ENCODE data around the gene DPYSL5. TPM values are rescaled to one million over a fixed set of nuclear protein-coding genes. Genes with fewer than 3 reads are reported as not detected.

The DPYSL5 gene
- total RNA-seq, 1 experiment from 2014 or later = not detected

- no peak for DNase-seq
- peaks cover 10% of the 10 kb centered on the region; the same call in 1 of the 2 replicates for H3K27me3 ChIP-seq
- H3K9me3 ChIP-seq = no peaks in the 10 kb centered on the region
- no peaks in the 10 kb centered on the region for H3K36me3 ChIP-seq
- no peak overlapping the region for H3K4me3 ChIP-seq
Observed at GRCh38 chr2:26952374-26952773, 104.4 kb downstream of the DPYSL5 start.

GRCh38 chr2:26954135-26954534, 106.2 kb downstream of the DPYSL5 start:
- DNase-seq = no peak
- H3K4me3 ChIP-seq = no peak overlapping the region
- H3K36me3 ChIP-seq = no peaks in the 10 kb centered on the region
- no peaks in the 10 kb centered on the region for H3K9me3 ChIP-seq
- H3K27me3 ChIP-seq = peaks cover 10% of the 10 kb centered on the region; the same call in 1 of the 2 replicates

- Histone ChIP-seq H3K4me3 (no peak overlapping the region), H3K9me3 (no peaks in the 10 kb centered on the region), H3K27me3 (peaks cover 10% of the 10 kb centered on the region; the same call in 1 of the 2 replicates), H3K36me3 (no peaks in the 10 kb centered on the region)
- no peak for DNase-seq
Observed at GRCh38 chr2:26957041-26957440, 109.1 kb downstream of the DPYSL5 start.

GRCh38 chr2:26957534-26957933, 109.6 kb downstream of the DPYSL5 start:
- peaks cover 10% of the 10 kb centered on the region; the same call in 1 of the 2 replicates for H3K27me3 ChIP-seq
- H3K36me3 ChIP-seq = no peaks in the 10 kb centered on the region
- no peaks in the 10 kb centered on the region for H3K9me3 ChIP-seq
- DNase-seq = no peak
- no peak overlapping the region for H3K4me3 ChIP-seq

GRCh38 chr2:26959331-26959730, 111.4 kb downstream of the DPYSL5 start:
- peaks cover 9% of the 10 kb centered on the region; the same call in 1 of the 2 replicates for H3K27me3 ChIP-seq
- H3K36me3 ChIP-seq = no peaks in the 10 kb centered on the region
- no peak for DNase-seq
- no peaks in the 10 kb centered on the region for H3K9me3 ChIP-seq
- H3K4me3 ChIP-seq = no peak overlapping the region

- Histone ChIP-seq H3K9me3 (no peaks in the 10 kb centered on the region), H3K27me3 (peaks cover 5% of the 10 kb centered on the region; the same call in 1 of the 2 replicates), H3K36me3 (no peaks in the 10 kb centered on the region), H3K4me3 (no peak overlapping the region)
- DNase-seq = no peak
Observed at GRCh38 chr2:26964446-26965130, 116.7 kb downstream of the DPYSL5 start.

- H3K36me3 ChIP-seq = no peaks in the 10 kb centered on the region; the same call in 1 of the 2 replicates
- no peak overlapping the region for H3K4me3 ChIP-seq
- no peak for DNase-seq
- H3K9me3 ChIP-seq = no peaks in the 10 kb centered on the region
- H3K27me3 ChIP-seq = peaks cover 5% of the 10 kb centered on the region; the same call in 1 of the 2 replicates
Observed at GRCh38 chr2:26968001-26968400, 120.1 kb downstream of the DPYSL5 start.

- Histone ChIP-seq H3K36me3 (no peaks in the 10 kb centered on the region; the same call in 1 of the 2 replicates), H3K27me3 (peaks cover 5% of the 10 kb centered on the region; the same call in 1 of the 2 replicates), H3K9me3 (no peaks in the 10 kb centered on the region), H3K4me3 (no peak overlapping the region)
- no peak for DNase-seq
Observed at GRCh38 chr2:26969077-26969844, 121.3 kb downstream of the DPYSL5 start.

GRCh38 chr2:26970244-26970927, 122.5 kb downstream of the DPYSL5 start, which contains the start of gene MAPRE3:
Gene MAPRE3 (plus strand): TSS chr2:26970637. CDS start chr2:27022219, 51,582 bp downstream.
- H3K9me3 ChIP-seq = no peaks in the 10 kb centered on the region
- peak within 1 kb of the TSS; percentile 77 for H3K4me3 ChIP-seq
- H3K27me3 ChIP-seq = peaks cover 5% of the 10 kb centered on the region; the same call in 1 of the 2 replicates
- no peaks in the 10 kb centered on the region; the same call in 1 of the 2 replicates for H3K36me3 ChIP-seq
- DNase-seq = peak; percentile 79

- Histone ChIP-seq H3K27me3 (peaks cover 5% of the 10 kb centered on the region; the same call in 1 of the 2 replicates), H3K36me3 (no peaks in the 10 kb centered on the region; the same call in 1 of the 2 replicates), H3K4me3 (peak overlapping the region; percentile 77), H3K9me3 (no peaks in the 10 kb centered on the region)
- peak; percentile 41 for DNase-seq
Observed at GRCh38 chr2:26970928-26971627, 123.1 kb downstream of the DPYSL5 start.

- Histone ChIP-seq H3K27me3 (peaks cover 5% of the 10 kb centered on the region; the same call in 1 of the 2 replicates), H3K4me3 (peak overlapping the region; percentile 77), H3K36me3 (no peaks in the 10 kb centered on the region; the same call in 1 of the 2 replicates), H3K9me3 (no peaks in the 10 kb centered on the region)
- peak; percentile 36 for DNase-seq
Observed at GRCh38 chr2:26971911-26972786, 124.2 kb downstream of the DPYSL5 start.

- Histone ChIP-seq H3K9me3 (no peaks in the 10 kb centered on the region), H3K4me3 (no peak overlapping the region), H3K36me3 (no peaks in the 10 kb centered on the region; the same call in 1 of the 2 replicates), H3K27me3 (no peaks in the 10 kb centered on the region)
- no peak for DNase-seq
Observed at GRCh38 chr2:26974352-26974751, 126.4 kb downstream of the DPYSL5 start.

- Histone ChIP-seq H3K36me3 (no peaks in the 10 kb centered on the region; the same call in 1 of the 2 replicates), H3K9me3 (no peaks in the 10 kb centered on the region), H3K27me3 (no peaks in the 10 kb centered on the region), H3K4me3 (no peak overlapping the region)
- no peak for DNase-seq
Observed at GRCh38 chr2:26975102-26975501, 127.2 kb downstream of the DPYSL5 start.

GRCh38 chr2:26975656-26976055, 127.7 kb downstream of the DPYSL5 start:
- DNase-seq = no peak
- no peaks in the 10 kb centered on the region for H3K9me3 ChIP-seq
- H3K36me3 ChIP-seq = no peaks in the 10 kb centered on the region; the same call in 1 of the 2 replicates
- H3K4me3 ChIP-seq = no peak overlapping the region
- H3K27me3 ChIP-seq = no peaks in the 10 kb centered on the region

GRCh38 chr2:26976237-26976636, 128.3 kb downstream of the DPYSL5 start:
- Histone ChIP-seq H3K27me3 (no peaks in the 10 kb centered on the region), H3K4me3 (no peak overlapping the region), H3K36me3 (no peaks in the 10 kb centered on the region; the same call in 1 of the 2 replicates), H3K9me3 (no peaks in the 10 kb centered on the region)
- peak; percentile 79 for DNase-seq

Data from MG63 (cell line).